ENCODE data around the gene MYBPC3. TPM values are rescaled to one million over a fixed set of nuclear protein-coding genes. Genes with fewer than 3 reads are reported as not detected.

The MYBPC3 gene
- total and polyA plus RNA-seq, 10 of the 15 experiments (the other 5 are each of a cell fraction or from before 2014, with no cell fraction given), result 0.03 to 0.08 (median 0.03) TPM; not detected in 7

DNA sequence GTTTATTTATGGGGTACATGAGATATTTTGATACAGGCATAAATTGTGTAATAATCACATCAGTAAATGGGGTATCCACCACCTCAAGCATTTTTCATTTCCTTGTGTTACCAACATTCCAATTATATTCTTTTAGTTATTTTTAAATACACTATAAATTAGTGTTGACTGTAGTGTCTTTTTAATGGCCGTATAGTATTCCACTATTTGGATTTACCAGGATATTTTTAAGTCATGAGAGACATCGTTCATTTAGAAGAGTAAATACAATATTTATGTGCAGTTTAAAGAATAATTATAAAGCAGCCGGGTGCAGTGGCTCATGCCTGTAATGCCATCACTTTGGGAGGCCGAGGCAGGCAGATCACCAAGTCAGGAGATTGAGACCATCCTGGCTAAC, 32.0 kb upstream of the MYBPC3 start:
- Histone ChIP-seq H3K4me2 (ENCODE audit: control insufficient read depth, insufficient read depth) (no peak overlapping the region), H3K4me3 (no peak overlapping the region), H3K9ac (ENCODE audit: control insufficient read depth, insufficient read depth, low read length) (no peak overlapping the region), H3K36me3 (ENCODE audit: control insufficient read depth in 2 of 2, insufficient read depth in 2 of 2, low read length in 1 of 2) (no peaks in the 10 kb centered on the region), H4K20me1 (ENCODE audit: control insufficient read depth, insufficient read depth) (no peaks in the 10 kb centered on the region), H3K27me3 (replicated peaks in 1 of 2; ENCODE audit: control insufficient read depth in 2 of 2, insufficient read depth in 2 of 2, low read length in 1 of 2) (no peaks in the 10 kb centered on the region), H3K27ac (ENCODE audit: control insufficient read depth, insufficient read depth) (no peak overlapping the region), H2AFZ (ENCODE audit: control insufficient read depth, low read depth, low read length) (no peak overlapping the region), H3K79me2 (ENCODE audit: control insufficient read depth, insufficient read depth, low read length) (no peaks in the 10 kb centered on the region), H3K4me1 (ENCODE audit: control insufficient read depth, insufficient read depth, low read length) (no peaks in the 10 kb centered on the region), H3K9me3 (replicated peaks; ENCODE audit: control insufficient read depth, insufficient read depth, low read length) (no peaks in the 10 kb centered on the region)
- SMC1A ChIA-PET (ENCODE audit: uncharacterized antibody, unreplicated experiment), result no interaction called here
- intact Hi-C loops (cut with micrococcal nuclease; ENCODE audit: unreplicated experiment), result no loop called here
- WGBS (ENCODE audit: insufficient coverage, insufficient replicate concordance, low lambda C conversion rate, missing lambda C conversion rate), result 78% methylated on average over 4 of the region's 4 CpGs
- TF ChIP-seq E4F1 (IDR thresholded peaks at IDR 0.05; ENCODE audit: borderline replicate concordance, partially characterized antibody) (no peak), GABPA (IDR thresholded peaks at IDR 0.05; ENCODE audit: low read depth) (no peak), IRF4 (IDR thresholded peaks at IDR 0.05; ENCODE audit: low read depth, low read length) (no peak), NFYB (IDR thresholded peaks at IDR 0.05; ENCODE audit: insufficient read depth, low read depth, low read length) (no peak), BHLHE40 (IDR thresholded peaks at IDR 0.05; ENCODE audit: borderline replicate concordance in 1 of 2, low read depth in 2 of 2, low read length in 1 of 2) (no peak), NR2C2 (IDR thresholded peaks at IDR 0.05; ENCODE audit: borderline replicate concordance, control insufficient read depth, insufficient read length, low read depth) (no peak), SMAD5 (IDR thresholded peaks at IDR 0.05; ENCODE audit: low read depth) (no peak)
- ATAC-seq, result no peak
- in situ Hi-C loops (cut with MboI), result no loop called here
- no peak for FAIRE-seq
- POLR2A ChIA-PET, result no interaction called here
- CTCF ChIA-PET, result interaction anchor here (1.8 kb wide), 1 partner anchor 10 kb away, joined by 5 read pairs; no protein-coding TSS in a partner anchor
- BruUV-seq (replicated peaks), result no TSS peak
- DNase-seq (ENCODE audit: low read depth, low spot score), result no peak
- RAD21 ChIA-PET (ENCODE audit: unreplicated experiment), result no interaction called here

Data from GM12878 (cell line).